ENCODE results near the gene LDB2. TPM values are rescaled to one million over a fixed set of nuclear protein-coding genes. Genes with fewer than 3 reads are reported as not detected.

LDB2 gene
- polyA plus RNA-seq, 4 donors, result 85.7 to 106 (median 92.1) TPM

DNA sequence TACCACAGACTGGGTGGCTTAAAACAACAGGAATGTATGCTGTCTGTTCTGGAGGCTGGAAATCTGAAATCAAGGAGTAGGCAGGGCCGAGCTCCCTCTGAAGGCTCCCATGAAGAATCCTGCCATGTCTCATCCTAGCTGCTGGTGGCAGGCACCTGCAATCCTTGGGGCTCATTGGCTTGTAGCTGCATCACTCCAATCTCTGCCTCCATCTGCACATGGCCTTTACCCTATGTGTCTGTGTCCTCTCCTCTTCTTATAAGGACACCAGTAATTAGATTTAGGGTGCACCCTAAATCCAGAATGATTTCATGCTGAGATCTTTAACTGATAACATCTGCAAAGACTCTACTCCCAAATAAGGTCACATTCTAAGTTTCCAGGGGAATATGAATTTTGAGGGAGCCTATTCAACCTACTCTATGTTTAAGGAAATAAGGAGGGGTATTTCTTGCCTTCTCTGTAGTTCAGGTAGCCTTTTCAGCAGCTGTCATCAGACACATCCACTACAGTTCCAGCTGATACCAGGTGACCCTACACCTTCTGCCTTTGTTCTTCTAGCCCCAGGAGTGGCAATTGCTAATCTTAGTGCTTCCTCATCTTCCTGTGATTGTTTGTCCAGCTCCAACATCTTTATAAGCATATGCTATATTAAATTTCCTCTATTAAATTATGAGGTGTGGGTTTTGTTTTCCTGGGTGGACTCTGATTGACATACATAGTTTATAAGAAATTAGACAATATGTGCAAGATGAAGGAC lies 377.1 kb downstream of the LDB2 start:
- DNase-seq (ENCODE audit: low read depth in 4 of 4, low spot score in 2 of 4), result no peak

DNA sequence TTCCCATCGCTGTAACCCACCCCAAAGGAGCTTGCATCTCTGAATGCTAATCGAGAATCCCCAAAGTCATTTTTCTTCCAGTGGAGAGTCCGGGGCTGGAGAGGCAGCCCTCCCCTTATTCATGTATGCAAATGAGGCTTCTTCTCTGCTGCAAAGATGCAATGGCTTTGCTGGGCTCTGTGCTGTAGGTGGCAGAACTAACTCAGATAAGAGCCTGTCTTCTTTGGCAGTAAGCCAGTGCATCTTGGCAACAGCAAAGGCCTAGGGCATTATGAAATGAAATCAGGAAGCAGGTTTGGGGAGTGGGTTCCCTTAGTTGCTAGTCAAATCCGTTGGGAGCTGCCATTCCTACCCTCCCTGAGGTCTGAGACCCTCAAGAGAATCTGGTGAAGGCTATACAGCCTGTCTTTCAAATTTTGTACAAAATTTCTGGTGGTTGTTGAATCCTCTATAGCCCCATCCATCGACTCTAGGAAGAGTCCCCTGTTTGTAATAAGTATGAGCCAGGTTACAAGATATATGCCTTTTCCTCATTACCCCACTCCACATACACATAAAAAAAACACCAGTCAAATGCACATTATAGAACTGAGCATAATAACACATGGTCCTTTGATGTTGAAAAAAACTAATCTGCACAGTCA lies 381.5 kb downstream of the LDB2 start:
- DNase-seq (ENCODE audit: low read depth in 4 of 4, low spot score in 2 of 4), result peak in 2 of 4 donors; percentile 13 to 47

DNA sequence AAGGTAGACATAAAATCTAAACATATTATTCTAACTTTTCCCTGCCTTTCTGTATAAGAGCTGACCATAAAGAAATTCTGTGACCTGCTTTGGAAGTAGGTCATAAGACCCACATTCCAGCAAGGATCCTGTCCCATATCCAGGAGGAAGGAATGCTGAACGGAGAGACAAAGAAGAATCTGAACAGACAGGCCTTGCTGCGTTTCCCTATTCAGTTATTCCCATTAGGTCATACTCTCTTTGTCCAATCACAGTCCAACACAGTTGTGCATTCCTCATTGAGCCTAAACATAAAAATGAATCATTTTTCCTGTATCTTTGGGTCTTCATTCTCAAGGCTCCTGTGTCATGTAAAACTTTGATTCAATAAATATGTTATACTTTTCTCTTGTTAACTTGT lies 384.6 kb downstream of the LDB2 start:
- no peak for DNase-seq (ENCODE audit: low read depth in 4 of 4, low spot score in 2 of 4)

DNA sequence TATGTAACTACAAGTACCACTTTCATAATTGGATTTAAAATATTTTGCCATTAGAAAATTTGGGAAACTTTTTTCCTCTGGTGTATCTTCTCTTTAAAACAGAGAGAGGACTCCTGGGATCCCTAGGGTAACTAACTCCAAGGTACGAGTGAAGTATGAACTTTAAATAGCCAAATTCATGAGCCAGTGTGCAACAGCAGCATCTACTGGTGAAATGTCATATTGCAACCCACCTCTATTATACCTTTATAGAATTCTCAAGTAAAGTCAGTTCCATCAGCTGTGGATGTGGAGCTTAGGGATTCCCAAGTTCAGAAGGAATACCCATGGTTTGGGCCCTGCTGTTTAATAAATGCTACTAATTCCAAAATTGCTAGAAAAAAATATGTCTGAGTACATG lies 389.5 kb downstream of the LDB2 start:
- DNase-seq (ENCODE audit: low read depth in 4 of 4, low spot score in 2 of 4), result no peak

DNA sequence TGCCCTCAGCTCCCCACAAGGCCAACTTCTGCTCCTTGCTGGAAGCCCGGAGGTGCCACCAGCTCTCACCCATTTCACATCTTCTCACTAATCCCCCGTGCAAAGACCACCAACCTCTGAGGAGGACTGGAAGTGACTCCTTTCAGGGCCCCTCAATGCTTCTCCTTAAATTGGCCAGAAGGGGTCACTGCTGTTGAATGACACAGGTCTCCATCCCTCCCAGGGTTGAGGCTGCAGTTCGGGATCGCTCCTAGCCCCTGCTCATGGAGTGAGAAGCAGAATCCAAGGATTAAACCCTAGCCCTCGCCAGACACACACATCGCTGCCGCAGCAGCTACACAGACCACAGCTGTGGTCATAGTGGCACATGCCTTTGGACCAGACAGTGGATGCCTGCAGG lies 392.7 kb downstream of the LDB2 start:
- no peak for DNase-seq (ENCODE audit: low read depth in 4 of 4, low spot score in 2 of 4)

DNA sequence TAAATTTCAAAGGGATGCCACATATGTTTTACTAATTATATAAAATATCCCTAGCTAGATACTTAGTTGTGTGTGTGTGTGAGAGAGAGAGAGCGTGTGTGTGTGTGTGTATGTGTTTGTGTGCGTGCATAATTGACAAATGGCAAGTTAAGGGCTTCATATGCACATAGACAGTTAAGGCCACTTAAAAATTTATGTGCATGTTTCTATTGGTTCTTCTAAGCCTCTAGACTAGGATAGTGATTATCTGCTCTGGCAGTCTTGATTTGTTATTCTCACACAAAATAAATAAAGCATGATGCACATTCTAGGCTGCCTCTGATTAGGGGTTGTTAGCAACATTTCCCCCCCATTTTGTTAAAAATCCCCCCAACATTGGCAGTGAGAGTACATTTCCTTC lies 393.2 kb downstream of the LDB2 start:
- no peak for DNase-seq (ENCODE audit: low read depth in 4 of 4, low spot score in 2 of 4)

DNA sequence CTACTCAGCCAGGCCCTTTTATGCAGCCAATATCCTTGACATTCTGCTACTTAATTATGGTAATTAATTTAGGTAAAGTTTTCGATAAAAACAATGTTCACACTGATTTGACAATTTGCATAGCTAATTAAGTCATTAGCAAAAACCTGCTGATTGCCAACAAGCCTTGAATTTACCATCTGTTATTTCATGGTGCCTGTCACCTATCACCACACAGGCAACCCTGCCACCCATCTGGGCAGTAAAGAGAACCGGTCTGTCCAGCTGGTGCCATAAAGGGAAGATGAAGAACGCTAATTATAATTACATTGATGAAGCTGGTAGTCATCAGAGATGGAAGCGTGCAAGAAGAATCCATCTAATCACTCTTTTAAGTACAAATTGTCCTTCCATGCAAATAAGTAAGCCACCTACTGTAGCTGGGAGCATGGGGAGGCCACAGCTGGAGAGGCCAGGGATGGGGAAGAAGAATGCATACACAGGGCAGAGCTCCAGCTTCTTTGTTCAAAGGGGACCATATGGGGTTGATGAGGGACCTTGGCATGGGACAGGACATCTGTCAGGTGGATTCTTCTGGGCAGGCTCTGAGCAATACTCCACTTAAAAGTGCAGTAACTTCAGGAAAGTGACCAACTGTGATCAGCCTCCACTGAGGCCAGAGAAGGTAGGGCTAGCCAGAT lies 394.9 kb downstream of the LDB2 start:
- DNase-seq (ENCODE audit: low read depth in 4 of 4, low spot score in 2 of 4), result no peak

DNA sequence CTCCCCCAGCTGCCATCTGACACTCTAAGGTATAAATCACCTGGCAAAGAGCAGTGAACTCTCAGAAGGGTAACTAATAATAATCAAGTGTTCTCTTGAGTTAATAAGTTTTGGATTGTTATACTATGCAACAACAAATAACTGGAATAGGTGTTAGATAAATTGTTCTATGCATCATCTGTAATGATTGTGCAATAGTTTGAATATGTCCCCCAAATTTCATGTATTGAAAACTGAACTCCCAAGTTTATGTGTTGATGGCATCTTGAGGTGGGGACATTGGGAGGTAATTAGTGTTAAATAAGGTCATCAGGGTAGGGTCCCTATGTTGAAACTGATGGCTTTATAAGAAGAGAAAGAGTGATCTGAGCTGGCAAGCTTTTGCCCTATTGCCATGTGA lies 399.5 kb downstream of the LDB2 start:
- no peak for DNase-seq (ENCODE audit: low read depth in 4 of 4, low spot score in 2 of 4)

DNA sequence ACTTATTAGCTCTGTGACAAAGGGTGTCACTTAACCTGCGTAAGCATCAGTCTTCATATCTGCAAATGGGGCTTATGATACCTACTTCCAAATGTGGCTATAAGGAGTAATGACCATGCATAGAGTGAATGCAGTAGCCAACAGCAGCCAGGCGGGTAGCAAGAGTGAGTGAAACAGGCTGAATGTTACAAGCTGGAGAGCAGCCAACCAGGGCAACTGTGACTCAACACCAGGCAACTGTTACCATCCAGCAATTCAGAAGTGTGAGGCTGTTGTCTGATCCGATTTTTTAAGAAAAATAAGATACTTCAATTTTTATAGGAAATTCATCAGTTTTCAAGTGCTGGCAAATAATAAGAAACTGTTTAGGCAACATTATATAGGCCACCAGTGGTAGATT lies 401.9 kb downstream of the LDB2 start:
- DNase-seq (ENCODE audit: low read depth in 4 of 4, low spot score in 2 of 4), result no peak

DNA sequence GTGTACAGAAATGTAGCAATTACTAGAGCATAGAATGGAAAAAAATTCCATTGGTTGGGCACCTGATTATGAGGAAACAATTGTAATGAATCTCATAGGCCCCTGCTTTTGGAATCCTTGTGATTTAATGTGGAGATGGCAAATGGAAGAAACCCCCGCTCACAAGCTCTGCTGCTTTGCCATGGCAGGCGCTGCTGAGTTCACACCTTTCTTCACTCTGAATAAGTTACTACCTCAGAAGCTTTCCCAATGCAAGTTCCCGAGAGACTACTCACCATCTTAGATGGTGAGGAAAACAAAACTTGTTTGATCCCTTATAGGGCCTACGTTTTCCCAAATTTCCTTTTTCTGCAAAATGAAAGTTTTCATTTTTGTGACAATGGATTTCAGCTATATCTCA lies 405.6 kb downstream of the LDB2 start:
- no peak for DNase-seq (ENCODE audit: low read depth in 4 of 4, low spot score in 2 of 4)

DNA sequence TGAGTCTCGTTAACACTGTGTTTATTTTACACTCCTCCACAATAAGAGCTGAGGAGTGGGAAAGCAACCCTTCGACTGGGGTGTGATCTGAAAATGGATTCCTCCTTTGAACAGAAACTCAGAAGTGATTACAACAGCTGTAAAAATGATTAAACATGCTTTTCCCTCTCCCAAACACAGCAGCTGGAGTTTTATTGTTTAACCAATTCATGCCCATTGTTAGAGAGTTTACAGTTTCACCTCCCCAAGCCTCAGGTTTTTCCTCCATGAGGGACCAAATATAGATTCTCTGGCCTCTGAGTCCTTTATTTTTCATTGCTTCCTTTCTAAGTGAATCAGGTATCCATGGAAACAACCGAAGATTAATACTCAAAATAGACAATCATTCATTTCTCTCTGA lies 409.2 kb downstream of the LDB2 start:
- peak; percentile 27 to 32 (median 30) for DNase-seq (ENCODE audit: low read depth in 4 of 4, low spot score in 2 of 4)

DNA sequence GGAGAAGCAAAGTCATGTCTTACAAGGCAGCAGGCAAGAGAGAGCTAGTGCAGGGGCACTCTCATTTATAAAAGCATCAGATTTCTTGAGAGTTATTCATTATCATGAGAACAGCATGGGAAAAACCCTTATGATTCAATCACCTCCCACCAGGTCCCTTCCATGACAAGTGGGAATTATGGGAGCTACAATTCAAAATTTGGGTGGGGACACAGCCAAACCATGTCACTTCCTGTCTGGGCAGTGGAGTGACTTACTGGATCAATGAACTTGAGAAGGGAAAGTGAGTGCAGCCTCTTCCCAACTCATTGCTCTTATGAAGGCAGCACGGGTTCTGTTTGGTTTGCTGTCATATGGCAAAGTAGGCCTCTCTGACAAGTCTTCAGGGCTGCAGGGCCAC lies 410.4 kb downstream of the LDB2 start:
- DNase-seq (ENCODE audit: low read depth in 4 of 4, low spot score in 2 of 4), result no peak

DNA sequence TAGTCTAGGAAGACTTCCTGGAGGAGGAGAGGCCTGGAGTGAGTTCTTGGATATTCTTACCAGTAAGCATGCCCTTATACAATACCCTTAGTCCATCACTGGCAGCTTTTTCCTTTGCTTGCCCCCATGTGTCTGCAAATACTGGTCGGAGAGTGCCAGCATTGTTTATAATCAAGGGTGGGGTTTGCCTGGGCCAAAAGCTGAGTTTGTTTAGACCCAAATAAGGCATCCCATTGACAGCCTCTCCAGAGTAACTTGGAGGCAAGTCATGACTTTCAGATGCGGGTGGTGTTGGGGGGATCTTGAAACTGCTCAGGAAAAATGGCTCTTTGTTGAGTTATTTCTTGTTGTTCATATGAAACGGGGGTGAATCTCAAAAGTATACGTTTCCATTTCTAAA lies 413.7 kb downstream of the LDB2 start:
- DNase-seq (ENCODE audit: low read depth in 4 of 4, low spot score in 2 of 4), result no peak

DNA sequence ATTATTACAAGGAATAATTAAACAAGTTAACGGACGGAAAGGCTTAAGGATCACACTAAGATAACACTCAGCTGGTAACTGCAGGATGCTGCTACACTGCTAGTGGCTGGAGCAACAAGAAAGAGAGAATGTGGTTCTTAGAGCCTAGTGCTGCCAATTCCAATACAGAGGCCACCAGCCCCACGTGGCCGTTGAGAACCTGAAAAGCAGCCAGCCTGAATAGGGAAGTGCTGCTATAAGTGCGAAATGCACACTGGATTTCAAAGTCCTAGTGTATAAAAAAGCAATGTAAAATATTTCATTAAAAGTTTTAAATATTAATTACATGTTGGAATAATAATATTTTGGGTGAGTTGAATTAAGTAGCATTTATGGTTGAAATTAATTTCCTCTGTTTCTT lies 414.9 kb downstream of the LDB2 start:
- no peak for DNase-seq (ENCODE audit: low read depth in 4 of 4, low spot score in 2 of 4)

DNA sequence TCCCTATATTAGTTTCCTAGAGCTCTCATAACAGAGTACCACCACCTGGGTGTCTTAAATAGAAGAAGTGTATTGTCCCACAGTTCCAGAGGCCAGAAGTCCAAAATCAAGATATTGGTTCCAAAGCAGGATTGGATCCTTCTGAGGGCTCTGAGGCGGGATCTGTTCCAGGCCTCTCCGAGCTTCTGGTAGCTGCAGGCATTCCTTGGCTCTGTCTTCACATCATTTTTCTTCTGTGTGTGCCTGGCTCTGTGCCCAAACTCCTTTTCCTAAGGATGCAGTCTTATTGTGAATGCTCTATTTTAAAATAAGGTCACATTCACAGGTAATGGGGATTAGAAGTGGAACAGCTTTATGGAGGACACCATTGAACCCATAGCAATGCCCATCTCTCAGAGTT lies 418.4 kb downstream of the LDB2 start:
- no peak for DNase-seq (ENCODE audit: low read depth in 4 of 4, low spot score in 2 of 4)

DNA sequence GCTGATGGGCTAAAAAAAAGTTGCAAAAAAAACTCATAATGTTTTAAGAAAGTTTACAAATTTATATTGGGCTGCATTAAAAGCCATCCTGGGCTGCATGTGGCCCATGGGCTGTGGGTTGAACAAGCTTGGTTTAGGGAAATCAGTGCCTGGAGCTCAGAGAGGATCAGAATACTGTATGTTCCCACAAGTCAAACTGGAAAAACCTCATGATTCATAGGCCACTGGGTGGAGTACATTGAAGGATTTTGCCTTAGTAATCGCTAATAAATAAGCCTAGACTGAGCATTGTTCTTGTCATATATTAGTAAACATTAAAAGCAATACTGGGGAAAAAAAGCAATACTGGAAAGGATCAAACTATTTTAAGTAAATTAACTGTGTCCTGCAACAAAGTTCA lies 425.9 kb downstream of the LDB2 start:
- DNase-seq (ENCODE audit: low read depth in 4 of 4, low spot score in 2 of 4), result no peak

DNA sequence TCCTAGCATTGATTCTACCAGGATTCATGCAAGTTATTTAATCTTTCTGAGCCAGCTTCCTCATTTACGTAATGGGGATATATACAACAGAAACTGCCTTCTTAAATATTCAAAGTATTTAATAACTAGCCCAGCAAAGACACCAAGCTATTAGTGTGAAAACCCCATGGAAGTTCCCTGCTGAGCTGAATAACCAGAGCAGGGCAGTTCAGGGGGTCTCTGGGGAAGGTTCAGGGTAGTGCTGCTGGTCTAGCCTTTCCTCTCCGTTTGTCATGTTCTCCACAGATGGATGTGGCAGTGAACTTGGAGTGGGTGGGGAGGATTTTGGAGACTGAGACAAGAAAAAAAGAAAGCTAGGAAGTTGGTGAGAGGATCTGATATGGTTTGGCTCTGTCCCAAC lies 431.4 kb downstream of the LDB2 start:
- DNase-seq (ENCODE audit: low read depth in 4 of 4, low spot score in 2 of 4), result no peak

DNA sequence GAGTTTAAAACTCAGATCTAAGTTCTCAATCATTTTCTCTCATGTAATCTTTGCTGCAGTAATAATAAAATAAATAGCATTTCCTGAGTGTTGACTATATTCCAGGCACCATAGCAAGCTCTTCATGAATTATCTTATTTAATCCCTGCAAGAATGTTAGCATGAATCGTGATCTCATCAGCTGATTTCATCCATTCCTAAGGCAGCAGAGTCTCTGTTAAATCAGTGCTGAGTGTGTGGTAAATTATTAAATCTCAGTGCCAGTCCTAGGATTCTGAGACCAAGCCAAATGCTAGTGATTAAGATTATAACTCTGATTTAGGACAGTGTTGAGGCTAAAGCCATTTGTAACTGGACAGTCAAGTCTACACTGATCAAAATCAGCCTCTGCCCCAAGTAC lies 431.9 kb downstream of the LDB2 start:
- no peak for DNase-seq (ENCODE audit: low read depth in 4 of 4, low spot score in 2 of 4)

DNA sequence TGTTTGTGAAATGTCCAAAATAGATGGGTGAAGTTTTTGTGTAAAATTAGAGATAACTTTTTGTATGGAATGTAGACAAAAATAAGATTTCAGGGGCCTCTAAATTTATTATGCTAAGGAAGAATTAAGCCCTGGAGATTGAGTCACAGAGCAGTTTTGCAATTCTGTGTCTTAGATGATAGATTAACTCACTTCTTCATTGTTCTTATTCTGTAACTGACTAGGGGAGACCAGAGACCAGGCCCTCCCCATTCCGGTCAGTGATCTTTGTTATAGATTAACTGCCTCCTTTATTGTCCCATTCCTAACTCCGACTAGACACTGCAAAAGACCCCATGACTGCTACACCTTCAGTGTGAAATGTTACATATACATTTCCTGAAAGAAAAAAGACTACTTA lies 433.8 kb downstream of the LDB2 start:
- no peak for DNase-seq (ENCODE audit: low read depth in 4 of 4, low spot score in 2 of 4)

DNA sequence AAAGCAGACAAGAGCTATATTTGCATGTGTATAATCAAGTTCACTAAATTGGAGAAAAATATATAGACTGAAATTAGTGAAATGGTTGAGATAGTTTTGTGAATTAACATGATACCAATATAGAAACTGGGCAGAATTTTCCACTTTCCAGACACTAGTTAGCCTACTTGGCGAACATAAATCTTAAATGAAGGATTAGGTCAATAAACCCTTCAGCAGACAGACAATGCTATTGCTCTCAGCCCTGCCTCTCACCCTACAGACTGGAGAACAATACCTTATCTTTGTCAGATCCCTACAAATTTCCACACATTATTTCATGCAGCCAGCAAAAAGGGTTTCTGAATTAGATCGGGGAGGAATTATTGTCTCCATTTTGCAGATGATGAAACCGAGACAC lies 435.8 kb downstream of the LDB2 start:
- DNase-seq (ENCODE audit: low read depth in 4 of 4, low spot score in 2 of 4), result no peak

DNA sequence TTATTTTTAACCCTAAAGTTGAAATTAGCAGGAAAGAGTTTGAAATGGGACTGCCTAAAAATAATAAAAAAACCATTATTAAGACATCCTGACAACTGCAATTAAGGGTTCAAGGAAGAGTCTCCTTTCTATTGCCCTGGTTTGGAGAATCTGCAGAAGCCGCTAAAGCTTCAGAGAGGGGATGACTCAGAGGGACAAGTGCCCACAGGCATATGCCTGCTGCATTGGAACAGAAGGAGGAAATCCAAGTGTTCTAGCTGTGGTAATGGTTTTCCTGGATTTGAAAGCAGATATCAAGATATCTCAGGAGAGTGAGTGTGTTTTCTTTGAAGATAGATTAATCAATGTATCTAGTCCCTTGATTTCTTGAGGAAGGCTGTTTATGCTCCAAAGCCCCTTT lies 437.1 kb downstream of the LDB2 start:
- DNase-seq (ENCODE audit: low read depth in 4 of 4, low spot score in 2 of 4), result no peak

DNA sequence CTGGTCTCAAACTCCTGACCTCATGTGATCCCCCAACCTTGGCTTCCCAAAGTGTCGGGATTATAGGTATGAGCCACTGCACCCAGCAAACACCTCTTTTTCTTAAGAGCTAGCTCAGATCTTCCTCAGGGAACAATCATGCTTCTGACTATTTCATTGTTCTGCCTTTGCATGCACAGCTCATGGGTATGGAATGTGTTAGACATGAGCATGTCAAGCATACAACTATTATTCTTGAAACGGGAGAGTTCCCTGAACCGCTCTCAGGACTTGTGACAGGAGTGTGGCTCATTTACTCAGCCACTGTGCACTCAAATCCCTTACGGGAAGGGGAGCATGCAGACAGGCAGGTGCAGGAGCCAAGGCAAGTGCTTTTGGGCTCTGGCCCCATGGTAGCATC lies 440.5 kb downstream of the LDB2 start:
- no peak for DNase-seq (ENCODE audit: low read depth in 4 of 4, low spot score in 2 of 4)

Measured in left renal cortex interstitium (tissue), 4 donors.